GM21381 (cell line): ENCODE measurements around the gene SEC14L1.
A peak's percentile ranks its signal among the peaks of the same experiment; 100 is the strongest.
"Not testable (repeated sequence)": the region's sequence is repeated elsewhere in the genome, so short reads cannot be mapped to it uniquely, and the experiment has no call there.

ENCODE experiments used
- ATAC-seq: cut with Tn5 transposase; IDR thresholded peaks from one replicate; pipeline ENCODE4 v1.9.1; 2021; ENCODE audit warnings: mild to moderate bottlenecking, moderate library complexity; ENCODE audit not compliant: unreplicated experiment

SEC14L1 gene

GRCh38 chr17:77140166-77140877 lies 447 bp upstream of the SEC14L1 start:
- peak; percentile 86 for ATAC-seq

GRCh38 chr17:77141846-77142449 lies 1.2 kb downstream of the SEC14L1 start:
- no peak for ATAC-seq

- ATAC-seq, result no peak
Observed at GRCh38 chr17:77142689-77143088, 1.9 kb downstream of the SEC14L1 start.

GRCh38 chr17:77143306-77143705 lies 2.5 kb downstream of the SEC14L1 start:
- ATAC-seq, result no peak

- no peak for ATAC-seq
Observed at GRCh38 chr17:77144227-77144626, 3.5 kb downstream of the SEC14L1 start.

- ATAC-seq, result no peak
Observed at GRCh38 chr17:77145224-77145611, 4.4 kb downstream of the SEC14L1 start.

GRCh38 chr17:77145612-77146245 lies 5.0 kb downstream of the SEC14L1 start:
- no peak for ATAC-seq

- no peak for ATAC-seq
Observed at GRCh38 chr17:77146246-77146632, 5.5 kb downstream of the SEC14L1 start.

- no peak for ATAC-seq
Observed at GRCh38 chr17:77146882-77147281, 6.1 kb downstream of the SEC14L1 start.

- ATAC-seq, result peak; percentile 65
Observed at GRCh38 chr17:77147357-77147801, 6.6 kb downstream of the SEC14L1 start.

GRCh38 chr17:77148077-77148939 lies 7.5 kb downstream of the SEC14L1 start:
- ATAC-seq, result no peak

GRCh38 chr17:77148940-77149510 lies 8.3 kb downstream of the SEC14L1 start:
- no peak for ATAC-seq

- ATAC-seq, result no peak
Observed at GRCh38 chr17:77150196-77150595, 9.4 kb downstream of the SEC14L1 start.

GRCh38 chr17:77151186-77151585 lies 10.4 kb downstream of the SEC14L1 start:
- ATAC-seq, result no peak

- ATAC-seq, result not testable (repeated sequence)
Observed at GRCh38 chr17:77152056-77152455, 11.3 kb downstream of the SEC14L1 start.

- ATAC-seq, result no peak
Observed at GRCh38 chr17:77153472-77153871, 12.7 kb downstream of the SEC14L1 start.

GRCh38 chr17:77153999-77154586 lies 13.3 kb downstream of the SEC14L1 start:
- ATAC-seq, result no peak

- no peak for ATAC-seq
Observed at GRCh38 chr17:77155125-77155524, 14.4 kb downstream of the SEC14L1 start.

GRCh38 chr17:77157766-77158165 lies 17.0 kb downstream of the SEC14L1 start:
- ATAC-seq, result not testable (repeated sequence)

GRCh38 chr17:77160091-77160874 lies 19.5 kb downstream of the SEC14L1 start:
- ATAC-seq, result no peak
